GM18502 (cell line): ENCODE measurements around the gene ITGB3.
A peak's percentile ranks its signal among the peaks of the same experiment; 100 is the strongest.
"Not testable (repeated sequence)": the region's sequence is repeated elsewhere in the genome, so short reads cannot be mapped to it uniquely, and the experiment has no call there.

ENCODE experiments used
- ATAC-seq: cut with Tn5 transposase; IDR thresholded peaks from one replicate; pipeline ENCODE4 v1.9.1; 2021; ENCODE audit warnings: mild to moderate bottlenecking; ENCODE audit not compliant: unreplicated experiment, poor library complexity

The ITGB3 gene

GRCh38 chr17:47242648-47243047, 11.0 kb upstream of the ITGB3 start:
- ATAC-seq, result no peak

- ATAC-seq, result no peak
Measured at GRCh38 chr17:47243737-47244598, 9.7 kb upstream of the ITGB3 start.

GRCh38 chr17:47244697-47245096, 8.9 kb upstream of the ITGB3 start:
- ATAC-seq, result no peak

GRCh38 chr17:47246120-47246519, 7.5 kb upstream of the ITGB3 start:
- ATAC-seq, result no peak

- ATAC-seq, result no peak
Measured at GRCh38 chr17:47250855-47251254, 2.8 kb upstream of the ITGB3 start.

- ATAC-seq, result no peak
Measured at GRCh38 chr17:47251421-47251940, 2.1 kb upstream of the ITGB3 start.

- ATAC-seq, result no peak
Measured at GRCh38 chr17:47252209-47252608, 1.4 kb upstream of the ITGB3 start.

GRCh38 chr17:47252766-47253512, 688 bp upstream of the ITGB3 start:
- ATAC-seq, result peak; percentile 3

GRCh38 chr17:47254403-47254943, 846 bp downstream of the ITGB3 start:
- ATAC-seq, result no peak

GRCh38 chr17:47257651-47258339, 4.2 kb downstream of the ITGB3 start:
- ATAC-seq, result no peak

GRCh38 chr17:47262586-47262985, 9.0 kb downstream of the ITGB3 start:
- no peak for ATAC-seq

GRCh38 chr17:47264166-47264565, 10.5 kb downstream of the ITGB3 start:
- ATAC-seq, result no peak

- no peak for ATAC-seq
Measured at GRCh38 chr17:47265983-47266541, 12.4 kb downstream of the ITGB3 start.

GRCh38 chr17:47266782-47267181, 13.2 kb downstream of the ITGB3 start:
- no peak for ATAC-seq

GRCh38 chr17:47267354-47267828, 13.8 kb downstream of the ITGB3 start:
- no peak for ATAC-seq

GRCh38 chr17:47268964-47269363, 15.3 kb downstream of the ITGB3 start:
- ATAC-seq, result not testable (repeated sequence)

- ATAC-seq, result not testable (repeated sequence)
Measured at GRCh38 chr17:47269561-47270280, 16.1 kb downstream of the ITGB3 start.

GRCh38 chr17:47270946-47271705, 17.5 kb downstream of the ITGB3 start:
- ATAC-seq, result no peak

GRCh38 chr17:47272491-47272890, 18.9 kb downstream of the ITGB3 start:
- ATAC-seq, result no peak
